KG1 (cell line): ENCODE measurements around the gene PSMC4.

ENCODE experiments used
- DNase-seq: peaks from one replicate; lab custom pipeline; 2025; lab: John Stamatoyannopoulos, UW

Gene PSMC4

GRCh38 chr19:39993605-39994004 is 22.6 kb downstream of the PSMC4 start:
- DNase-seq, result no peak

- no peak for DNase-seq
These were observed 23.4 kb downstream of the PSMC4 start for GRCh38 chr19:39994361-39994760.

GRCh38 chr19:39995794-39996193 is 24.8 kb downstream of the PSMC4 start:
- no peak for DNase-seq

GRCh38 chr19:39996218-39996810 is 25.3 kb downstream of the PSMC4 start:
- DNase-seq, result no peak

GRCh38 chr19:39996811-39997637 is 26.1 kb downstream of the PSMC4 start, which contains the start of gene ZNF546:
ZNF546 (plus strand) TSS chr19:39997060; CDS start chr19:39998327, 1,267 bp downstream.
- peak; percentile 67 for DNase-seq

GRCh38 chr19:39997638-39998216 is 26.8 kb downstream of the PSMC4 start:
- DNase-seq, result no peak

- DNase-seq, result no peak
These were observed 27.5 kb downstream of the PSMC4 start for GRCh38 chr19:39998501-39998900.

- no peak for DNase-seq
These were observed 34.8 kb downstream of the PSMC4 start for GRCh38 chr19:40005691-40006272.

- DNase-seq, result no peak
These were observed 35.3 kb downstream of the PSMC4 start for GRCh38 chr19:40006273-40006691.

GRCh38 chr19:40009674-40010073 is 38.7 kb downstream of the PSMC4 start:
- DNase-seq, result no peak

- no peak for DNase-seq
These were observed 43.0 kb downstream of the PSMC4 start for GRCh38 chr19:40013991-40014390.

- no peak for DNase-seq
These were observed 53.0 kb downstream of the PSMC4 start for GRCh38 chr19:40023969-40024368.

- DNase-seq, result no peak
These were observed 55.1 kb downstream of the PSMC4 start for GRCh38 chr19:40025938-40026596.

GRCh38 chr19:40026597-40026970 is 55.6 kb downstream of the PSMC4 start:
- no peak for DNase-seq
